Activated B cell treated with CpG ODN at 0.5 μM for 24 hours (primary cell): ENCODE data around the gene CIDEB. TPM values are rescaled to one million over a fixed set of nuclear protein-coding genes. Genes with fewer than 3 reads are reported as not detected.
A peak's percentile ranks its signal among the peaks of the same experiment; 100 is the strongest.

Source experiments
- ATAC-seq: fragments of 200-7000 bp; cut with Tn5 transposase; one replicate; pipeline ENCODE4 v1.10.0; 2021; ENCODE audit warnings: low read depth, mild to moderate bottlenecking, moderate library complexity
- CTCF ChIA-PET: fragments of 350-600 bp; sonication (Branson Sonifier 250); formaldehyde crosslinking; loops from one replicate; lab custom pipeline; 2021; ENCODE audit warnings: antibody characterized with exemption; lab: Charles Lee
- POLR2A ChIA-PET: fragments of 350-600 bp; sonication (Branson Sonifier 250); formaldehyde crosslinking; loops from one replicate; lab custom pipeline; 2021; ENCODE audit warnings: antibody characterized with exemption; lab: Charles Lee
- DNase-seq: peaks from one replicate; pipeline ENCODE4 v3.0.0; 2022
- H3K27ac Mint-ChIP-seq: one replicate; pipeline ENCODE4 v1.8.0; 2020; ENCODE audit warnings: mixed read lengths
- H3K27me3 Mint-ChIP-seq: one replicate; pipeline ENCODE4 v1.8.0; 2021; ENCODE audit warnings: mixed read lengths
- H3K36me3 Mint-ChIP-seq: one replicate; pipeline ENCODE4 v1.8.0; 2021; ENCODE audit warnings: low read depth, mixed read lengths
- H3K4me1 Mint-ChIP-seq: one replicate; pipeline ENCODE4 v1.8.0; 2021; ENCODE audit warnings: mixed read lengths
- H3K4me3 Mint-ChIP-seq: one replicate; pipeline ENCODE4 v1.8.0; 2020; ENCODE audit warnings: mild to moderate bottlenecking, mixed read lengths
- H3K9me3 Mint-ChIP-seq: one replicate; pipeline ENCODE4 v1.8.0; 2020; ENCODE audit warnings: mixed read lengths
- CTCF ChIP-seq: fragments of 200-600 bp; IDR thresholded peaks from one replicate; pipeline ENCODE4 v1.8.0; 2022; ENCODE audit warnings: antibody characterized with exemption, mild to moderate bottlenecking
- intact Hi-C: fragments of 100-400 bp; cut with micrococcal nuclease; formaldehyde crosslinking; loops from one replicate; pipeline ENCODE4 v1.15.1; 2024
- total RNA-seq: library from RNA; stranded (reverse); gene quantifications from 2 replicates; pipeline ENCODE4 v1.2.3, GENCODE V29; 2022

CIDEB gene
- total RNA-seq, 1 donor from 2014 or later = 9.2 TPM

GRCh38 chr14:24281636-24282035 is 26.1 kb downstream of the CIDEB start:
- Mint-ChIP-seq H3K27me3 (no peaks in the 10 kb centered on the region), H3K9me3 (no peaks in the 10 kb centered on the region), H3K4me1 (peaks cover 60% of the 10 kb centered on the region), H3K27ac (peak overlapping the region; percentile 78), H3K4me3 (peak overlapping the region; percentile 28), H3K36me3 (no peaks in the 10 kb centered on the region)
- DNase-seq (no peak), ATAC-seq (no peak)
- ChIA-PET POLR2A (interaction anchor here (0.7 to 5.0 kb wide), 6 partner anchors 9 to 149 kb away, joined by 3 to 80 read pairs (median 30); partner anchors contain the start of genes KHNYN, MDP1, RABGGTA and TINF2), CTCF (interaction anchor here (1.4 to 5.4 kb wide), 4 partner anchors 10 to 52 kb away, joined by 3 to 31 read pairs (median 5); partner anchors contain the start of genes CIDEB, LTB4R, LTB4R2 and RABGGTA)
- TF ChIP-seq CTCF = no peak
- intact Hi-C loops = no loop called here

- DNase-seq (no peak), ATAC-seq (no peak)
- intact Hi-C loops = no loop called here
- H3K4me1 Mint-ChIP-seq = peaks cover 63% of the 10 kb centered on the region
- POLR2A ChIA-PET = interaction anchor here (1.0 to 5.0 kb wide), 9 partner anchors 10 to 150 kb away, joined by 3 to 80 read pairs (median 8); partner anchors contain the start of genes DHRS1, KHNYN, MDP1 and NOP9
- H3K27me3 Mint-ChIP-seq = no peaks in the 10 kb centered on the region
- CTCF ChIA-PET = interaction anchor here (0.8 to 6.3 kb wide), 10 partner anchors 9 to 71 kb away, joined by 3 to 64 read pairs (median 8); partner anchors contain the start of genes CIDEB, DHRS1, LTB4R and LTB4R2
- H3K36me3 Mint-ChIP-seq = no peaks in the 10 kb centered on the region
- no peak overlapping the region for H3K4me3 Mint-ChIP-seq
- H3K27ac Mint-ChIP-seq = peak overlapping the region; percentile 90
- no peaks in the 10 kb centered on the region for H3K9me3 Mint-ChIP-seq
- no peak for TF ChIP-seq CTCF
These were observed 26.8 kb downstream of the CIDEB start for GRCh38 chr14:24280797-24281460.

- Mint-ChIP-seq H3K27me3 (no peaks in the 10 kb centered on the region), H3K4me1 (peaks cover 73% of the 10 kb centered on the region), H3K36me3 (no peaks in the 10 kb centered on the region), H3K4me3 (peak overlapping the region; percentile 63), H3K9me3 (no peaks in the 10 kb centered on the region), H3K27ac (peak overlapping the region; percentile 90)
- ChIA-PET CTCF (interaction anchor here (1.1 to 6.3 kb wide), 10 partner anchors 9 to 152 kb away, joined by 3 to 64 read pairs (median 11); partner anchors contain the start of genes CIDEB, DHRS1, LTB4R and LTB4R2), POLR2A (interaction anchor here (0.6 to 5.0 kb wide), 18 partner anchors 9 to 166 kb away, joined by 3 to 80 read pairs (median 6); partner anchors contain the start of genes CHMP4A, DCAF11, DHRS1 and IPO4)
- peak; percentile 89 for ATAC-seq
- intact Hi-C loops = loop anchor here (1.0 to 2.0 kb wide), 5 partner anchors 8 to 37 kb away; partner anchors contain the start of genes RABGGTA and TINF2
- no peak for TF ChIP-seq CTCF
- DNase-seq = peak; percentile 54
These were observed 28.2 kb downstream of the CIDEB start for GRCh38 chr14:24279301-24280186.

- Mint-ChIP-seq H3K4me3 (peak overlapping the region; percentile 24), H3K27me3 (no peaks in the 10 kb centered on the region), H3K9me3 (no peaks in the 10 kb centered on the region), H3K27ac (peak overlapping the region; percentile 90), H3K36me3 (no peaks in the 10 kb centered on the region), H3K4me1 (peaks cover 84% of the 10 kb centered on the region)
- CTCF ChIA-PET = interaction anchor here (2.1 to 6.3 kb wide), 5 partner anchors 12 to 153 kb away, joined by 8 to 64 read pairs (median 13); partner anchors contain the start of genes CIDEB, LTB4R, LTB4R2 and TINF2
- POLR2A ChIA-PET = interaction anchor here (0.6 to 5.0 kb wide), 11 partner anchors 12 to 977 kb away, joined by 3 to 80 read pairs (median 9); partner anchors contain the start of genes CHMP4A, DHRS1, LTB4R and MDP1
- intact Hi-C loops = loop anchor here (2.0 kb wide), 1 partner anchor 36 kb away; the partner anchor contains the start of gene TINF2
- DNase-seq (no peak), ATAC-seq (no peak)
- TF ChIP-seq CTCF = no peak
These were observed 29.4 kb downstream of the CIDEB start for GRCh38 chr14:24278424-24278823.
